Epithelial cell of proximal tubule (primary cell): Measurements from ENCODE around the gene PTPRD. TPM values are rescaled to one million over a fixed set of nuclear protein-coding genes. Genes with fewer than 3 reads are reported as not detected.

Experiments
- DNase-seq: peaks from one replicate; pipeline ENCODE4 v3.0.0-alpha.2; 2011; ENCODE audit warnings: low read depth
- H3K4me3 ChIP-seq: 2 replicates; pipeline ENCODE4 v1.5.1; 2011; ENCODE audit warnings: low read depth, mild to moderate bottlenecking, low read length
- total RNA-seq: library from RNA; depleted of rRNA; stranded (reverse); fragments of >200 nt; gene quantifications from 2 replicates; pipeline ENCODE4 v1.2.3, GENCODE V29; 2015
- TF ChIP-seq, protein P1 (sequence below): conservative IDR thresholded peaks from 2 replicates; pipeline ENCODE4 v1.5.1; 2012; ENCODE audit warnings: low read depth, mild to moderate bottlenecking, low read length

Gene PTPRD
- total RNA-seq, 1 donor from 2014 or later = 3.2 TPM

DNA sequence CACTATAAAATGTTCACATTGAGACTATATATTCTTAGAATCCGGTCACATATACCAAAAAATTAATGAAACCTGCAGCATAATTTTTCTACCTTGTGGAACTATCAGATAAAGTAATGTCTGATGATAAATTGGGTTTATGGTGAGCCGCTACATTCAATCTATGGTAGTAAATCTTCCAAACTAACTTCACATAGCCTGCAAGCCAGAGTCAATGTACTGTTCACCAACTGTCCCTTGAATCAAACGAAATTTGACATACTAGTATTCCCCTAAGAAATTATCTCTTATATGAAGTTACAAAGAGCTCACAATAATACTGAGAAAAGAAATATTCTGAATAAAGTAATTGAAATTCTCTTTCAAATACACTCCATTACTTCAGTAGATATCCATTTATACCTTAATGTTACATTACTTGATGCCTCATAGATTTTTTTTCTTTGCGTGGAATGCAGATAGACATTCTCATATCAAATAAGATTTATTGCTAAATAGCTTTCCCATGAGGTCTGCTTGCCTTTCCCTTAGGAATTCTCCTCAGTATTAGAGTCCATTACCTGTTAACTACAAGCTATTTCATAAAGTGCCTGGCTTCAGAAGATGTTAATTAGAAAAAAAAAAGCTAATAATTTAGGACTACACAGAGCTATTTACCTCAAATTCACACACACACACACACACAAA, 169.5 kb downstream of the PTPRD start:
- TF ChIP-seq, protein P1, sequence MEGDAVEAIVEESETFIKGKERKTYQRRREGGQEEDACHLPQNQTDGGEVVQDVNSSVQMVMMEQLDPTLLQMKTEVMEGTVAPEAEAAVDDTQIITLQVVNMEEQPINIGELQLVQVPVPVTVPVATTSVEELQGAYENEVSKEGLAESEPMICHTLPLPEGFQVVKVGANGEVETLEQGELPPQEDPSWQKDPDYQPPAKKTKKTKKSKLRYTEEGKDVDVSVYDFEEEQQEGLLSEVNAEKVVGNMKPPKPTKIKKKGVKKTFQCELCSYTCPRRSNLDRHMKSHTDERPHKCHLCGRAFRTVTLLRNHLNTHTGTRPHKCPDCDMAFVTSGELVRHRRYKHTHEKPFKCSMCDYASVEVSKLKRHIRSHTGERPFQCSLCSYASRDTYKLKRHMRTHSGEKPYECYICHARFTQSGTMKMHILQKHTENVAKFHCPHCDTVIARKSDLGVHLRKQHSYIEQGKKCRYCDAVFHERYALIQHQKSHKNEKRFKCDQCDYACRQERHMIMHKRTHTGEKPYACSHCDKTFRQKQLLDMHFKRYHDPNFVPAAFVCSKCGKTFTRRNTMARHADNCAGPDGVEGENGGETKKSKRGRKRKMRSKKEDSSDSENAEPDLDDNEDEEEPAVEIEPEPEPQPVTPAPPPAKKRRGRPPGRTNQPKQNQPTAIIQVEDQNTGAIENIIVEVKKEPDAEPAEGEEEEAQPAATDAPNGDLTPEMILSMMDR = no peak
- no peak for DNase-seq

DNA sequence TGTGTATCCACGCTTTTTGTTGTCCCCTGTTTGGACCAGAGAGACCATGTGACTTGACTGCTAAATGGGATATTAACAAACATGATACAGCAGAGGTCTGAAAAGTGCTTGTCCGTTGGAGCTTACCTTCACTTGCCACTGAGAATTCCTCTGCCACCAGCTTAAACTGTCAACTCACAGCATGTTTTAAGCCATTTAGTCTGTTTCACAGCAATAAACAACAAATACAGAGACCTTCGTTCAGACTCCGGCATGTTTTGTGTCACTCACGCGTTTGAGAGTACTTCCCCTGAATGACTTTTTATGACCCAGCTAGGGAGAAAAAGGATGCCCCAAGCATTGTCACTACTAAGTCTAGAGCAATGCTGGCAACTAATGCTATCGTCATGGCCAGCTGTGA, 173.8 kb downstream of the PTPRD start:
- DNase-seq = no peak
- H3K4me3 ChIP-seq = no peak overlapping the region
- TF ChIP-seq, protein P1 = no peak

More for the DNA sequence above, 169.5 kb downstream of the PTPRD start:
- no peak overlapping the region for H3K4me3 ChIP-seq

DNA sequence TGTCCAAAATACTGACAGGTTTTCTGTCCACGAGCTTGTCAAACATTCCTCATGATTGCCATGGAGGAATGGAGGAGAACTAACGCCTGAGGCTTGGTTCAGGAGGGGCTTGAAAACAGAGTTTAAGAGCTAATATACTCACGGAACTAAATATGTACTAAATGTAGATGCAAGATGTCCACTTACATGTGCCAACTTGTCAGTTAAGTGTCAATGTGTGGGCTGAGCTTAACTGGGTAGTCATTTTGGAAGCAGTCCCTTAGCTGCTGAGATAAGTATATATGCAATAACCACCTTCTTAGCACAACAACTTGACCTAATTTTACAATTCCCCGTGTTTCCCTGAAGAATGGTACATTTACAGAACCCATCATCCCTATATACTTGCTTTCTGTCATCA, 176.0 kb downstream of the PTPRD start:
- TF ChIP-seq, protein P1 = no peak
- H3K4me3 ChIP-seq = no peak overlapping the region
- no peak for DNase-seq

DNA sequence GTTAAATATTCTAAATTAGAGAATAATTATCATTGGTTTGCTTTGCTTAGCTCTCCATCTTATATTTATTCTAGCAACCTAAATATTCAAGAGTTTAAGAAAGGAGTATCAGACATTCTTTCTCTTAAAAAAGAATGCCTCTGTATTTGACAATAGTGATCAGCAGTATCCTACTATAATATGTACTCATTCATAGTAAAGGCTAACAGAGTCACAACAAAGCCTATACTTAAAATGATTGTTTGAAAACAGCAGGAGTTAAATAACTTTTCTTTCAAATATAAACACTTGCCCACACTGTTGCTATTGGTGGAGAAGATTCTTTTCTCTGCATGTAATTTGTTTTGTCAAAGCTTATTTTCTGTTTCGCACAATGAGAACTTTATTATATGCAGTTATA, 178.4 kb downstream of the PTPRD start:
- no peak for DNase-seq
- H3K4me3 ChIP-seq = no peak overlapping the region
- TF ChIP-seq, protein P1 = no peak

DNA sequence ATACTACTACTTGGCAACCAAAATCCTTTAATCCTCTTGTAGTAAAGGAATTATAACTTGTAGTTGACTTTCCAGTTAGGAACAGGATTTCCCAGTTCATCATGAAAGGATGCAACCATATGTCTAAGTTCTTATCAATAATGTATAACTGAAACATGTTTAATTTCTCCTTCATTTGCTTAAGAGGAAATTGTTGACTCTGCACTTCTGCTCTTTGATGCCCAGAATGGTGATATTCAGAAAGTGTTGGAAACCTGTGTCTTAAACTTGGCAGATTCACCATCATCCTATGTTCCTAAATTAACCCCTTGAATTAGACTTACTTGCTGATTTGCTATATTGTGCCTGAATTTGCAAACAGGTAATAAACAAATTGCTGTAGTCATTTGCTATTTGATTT, 201.5 kb downstream of the PTPRD start:
- DNase-seq = no peak
- TF ChIP-seq, protein P1 = no peak
- no peak overlapping the region for H3K4me3 ChIP-seq

DNA sequence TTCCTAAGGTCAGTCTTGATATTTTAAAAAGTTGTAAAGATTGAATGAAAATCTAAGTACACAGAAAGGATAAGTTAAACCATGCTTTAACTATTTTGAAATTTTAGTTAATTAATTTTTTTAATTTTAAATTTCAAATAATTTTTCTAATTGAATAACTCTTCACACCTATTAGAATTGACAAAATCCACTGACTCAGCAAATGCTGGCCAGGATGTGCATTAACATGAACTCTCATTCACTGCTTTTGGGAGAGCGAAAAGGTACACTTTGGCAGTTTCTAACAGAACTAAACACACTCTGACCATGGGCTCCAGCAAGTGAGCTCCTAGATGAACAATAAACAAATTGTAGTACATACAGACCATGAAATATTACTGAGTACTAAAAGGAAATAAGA, 209.5 kb downstream of the PTPRD start:
- DNase-seq = no peak
- no peak overlapping the region for H3K4me3 ChIP-seq
- TF ChIP-seq, protein P1 = no peak

DNA sequence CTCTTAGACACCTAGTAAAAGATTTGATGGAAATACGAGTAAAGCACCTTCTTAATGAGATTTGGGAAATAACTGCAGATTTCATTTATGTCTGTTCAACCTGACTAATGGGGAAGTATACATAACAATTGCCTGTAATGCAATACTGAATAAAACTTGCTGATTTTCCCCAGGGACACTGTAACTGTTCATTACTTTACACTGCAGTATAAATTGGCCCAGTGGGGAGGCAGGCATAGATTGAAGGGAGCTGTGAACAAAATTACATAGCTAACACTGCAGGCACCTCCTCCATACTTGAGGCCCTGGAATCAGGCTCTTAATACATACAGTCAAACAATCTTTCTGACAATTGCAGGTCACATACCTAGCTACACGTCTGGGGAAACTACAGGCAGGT, 216.2 kb downstream of the PTPRD start:
- H3K4me3 ChIP-seq = no peak overlapping the region
- TF ChIP-seq, protein P1 = no peak
- DNase-seq = no peak
